Endothelial cell of umbilical vein (primary cell): ENCODE data around the gene EED. TPM values are rescaled to one million over a fixed set of nuclear protein-coding genes. Genes with fewer than 3 reads are reported as not detected.

Experiments used
- BruUV-seq: library from RNA; stranded (reverse); fragments of 400-500 nt; replicated peaks from 2 replicates; lab custom pipeline; 2021; lab: Mats Ljungman, UMichigan
- CTCF ChIA-PET: fragments of 300-600, 350-600 bp; sonication (Branson Sonifier 250); formaldehyde crosslinking; loops from one replicate; lab custom pipeline; 2021; ENCODE audit warnings: antibody characterized with exemption, inconsistent platforms; lab: Charles Lee
- POLR2A ChIA-PET: fragments of 300-600, 350-600 bp; sonication (Branson Sonifier 250); formaldehyde crosslinking; loops from one replicate; lab custom pipeline; 2021; ENCODE audit warnings: antibody characterized with exemption, inconsistent platforms; lab: Charles Lee
- DNase-seq: peaks from one replicate; pipeline ENCODE4 v3.0.0-alpha.2; 2011; ENCODE audit warnings: low read depth, low spot score
- FAIRE-seq: peaks from 2 replicates; lab custom pipeline; 2011; peaks lifted over from hg19 to GRCh38; lab: Jason Lieb, UNC
- H2AFZ ChIP-seq: 2 replicates; pipeline ENCODE4 v1.6.0; 2012; ENCODE audit warnings: low read depth, low read length, control low read depth, inconsistent platforms
- H3K27ac ChIP-seq: 2 replicates; pipeline ENCODE4 v1.5.1; 2011; ENCODE audit warnings: low read depth, mild to moderate bottlenecking, control low read depth, low read length, moderate library complexity; ENCODE audit not compliant: insufficient read depth
- H3K27me3 ChIP-seq, 2 experiments: 2 replicates each; pipeline versions ENCODE4 v1.6.0 to v1.6.1; 2011; ENCODE audit warnings: low read length in 2 of 2, mixed read lengths in 1 of 2; ENCODE audit not compliant: control insufficient read depth in 2 of 2, insufficient read depth in 2 of 2
- H3K36me3 ChIP-seq, 2 experiments: 2 replicates in 1 of 2; 3 replicates in 1 of 2; pipeline ENCODE4 v1.5.1; 2011; ENCODE audit warnings: low read length in 2 of 2, mild to moderate bottlenecking in 1 of 2, moderate library complexity in 1 of 2; ENCODE audit not compliant: control insufficient read depth in 2 of 2, insufficient read depth in 2 of 2; ENCODE audit errors: extremely low read depth in 1 of 2
- H3K4me1 ChIP-seq: 3 replicates; pipeline ENCODE4 v1.5.1; 2011; ENCODE audit warnings: mild to moderate bottlenecking, low read length; ENCODE audit not compliant: control insufficient read depth, insufficient read depth; ENCODE audit errors: extremely low read depth
- H3K4me2 ChIP-seq: 2 replicates; pipeline ENCODE4 v1.6.1; 2011; ENCODE audit warnings: low read length, control low read depth, mixed read lengths; ENCODE audit not compliant: insufficient read depth
- H3K4me3 ChIP-seq, 3 experiments: fragments of 200-600 bp in 1 of 3; sonication (generic), shearing (Covaris generic) in 1 of 3; replicated peaks in 1 of 3; 2 replicates each; pipeline ENCODE4 v1.5.1; 2011 to 2016; ENCODE audit warnings: control low read depth in 3 of 3, low read length in 3 of 3, mild to moderate bottlenecking in 2 of 3, inconsistent platforms in 1 of 3, low read depth in 1 of 3, moderate library complexity in 1 of 3; ENCODE audit not compliant: insufficient read depth in 1 of 3
- H3K79me2 ChIP-seq: 2 replicates; pipeline ENCODE4 v1.6.0; 2012; ENCODE audit warnings: low read length, inconsistent platforms; ENCODE audit not compliant: control insufficient read depth, insufficient read depth
- H3K9ac ChIP-seq: replicated peaks from 2 replicates; pipeline ENCODE3; 2011; ENCODE audit warnings: low read length, control low read depth; ENCODE audit not compliant: insufficient read depth; ENCODE audit errors: extremely low read depth
- H3K9me1 ChIP-seq: replicated peaks from 3 replicates; pipeline ENCODE4 v1.6.0; 2011; ENCODE audit warnings: mild to moderate bottlenecking, low read length; ENCODE audit not compliant: control insufficient read depth, insufficient read depth; ENCODE audit errors: extremely low read depth
- H3K9me3 ChIP-seq: replicated peaks from 2 replicates; pipeline ENCODE4 v1.5.1; 2012; ENCODE audit warnings: low read length, inconsistent platforms; ENCODE audit not compliant: control insufficient read depth, insufficient read depth
- H4K20me1 ChIP-seq: replicated peaks from 2 replicates; pipeline ENCODE3; 2011; ENCODE audit warnings: mild to moderate bottlenecking, low read length; ENCODE audit not compliant: control insufficient read depth, insufficient read depth; ENCODE audit errors: extremely low read depth
- CTCF ChIP-seq, 2 donors: IDR thresholded peaks; 1 replicate in 1 of 2; 2 replicates in 1 of 2; pipeline ENCODE4 v1.5.1; 2011; ENCODE audit warnings: low read length in 2 of 2, mild to moderate bottlenecking in 2 of 2, moderate library complexity in 2 of 2, control low read depth in 1 of 2, inconsistent platforms in 1 of 2, low read depth in 1 of 2; ENCODE audit not compliant: insufficient read depth in 1 of 2; ENCODE audit errors: extremely low read depth in 1 of 2
- FOS ChIP-seq: IDR thresholded peaks from 2 replicates; pipeline ENCODE4 v1.6.1; 2011; ENCODE audit warnings: mild to moderate bottlenecking, low read length, moderate library complexity, borderline replicate concordance; ENCODE audit not compliant: insufficient read depth
- GATA2 ChIP-seq: IDR thresholded peaks from 2 replicates; pipeline ENCODE4 v1.7.0; 2011; ENCODE audit warnings: low read depth, mild to moderate bottlenecking, moderate library complexity, mixed read lengths, low read length; ENCODE audit not compliant: insufficient read length, insufficient read depth
- JUN ChIP-seq: IDR thresholded peaks from 2 replicates; pipeline ENCODE4 v1.6.1; 2011; ENCODE audit warnings: borderline replicate concordance, low read depth; ENCODE audit not compliant: insufficient read length, insufficient read depth
- MYC ChIP-seq: IDR thresholded peaks from one replicate; pipeline ENCODE4 v1.6.1; 2011; ENCODE audit warnings: mild to moderate bottlenecking, low read depth, low read length
- POLR2A ChIP-seq: IDR thresholded peaks from 2 replicates; pipeline ENCODE4 v1.6.1; 2012; ENCODE audit warnings: low read depth, mild to moderate bottlenecking, control low read depth, low read length
- POLR2AphosphoS5 ChIP-seq: IDR thresholded peaks from 2 replicates; pipeline ENCODE4 v1.6.1; 2012; ENCODE audit warnings: low read depth, mild to moderate bottlenecking, control low read depth, low read length, moderate library complexity; ENCODE audit not compliant: insufficient read depth
- dilution Hi-C: fragments of 300-500 bp; cut with MboI; formaldehyde crosslinking; loops from one replicate; pipeline ENCODE4 v1.15.0; 2019; ENCODE audit warnings: low sequenced_read_pairs; ENCODE audit not compliant: extremely low pct_ligation_motif_present
- intact Hi-C: fragments of 100-400 bp; cut with micrococcal nuclease; formaldehyde crosslinking; loops from one replicate; pipeline ENCODE4 v1.10.0; 2022
- polyA plus RNA-seq, 4 experiments: library from polyadenylated mRNA; depleted of rRNA in 3 of 4; stranded (reverse) in 3 of 4; unstranded in 1 of 4; fragments of >200 nt; gene quantifications; 2 replicates each; pipeline versions ENCODE4 v1.2.1 to v1.2.3, GENCODE V29; 2011 to 2012; ENCODE audit warnings: missing spikeins in 1 of 4
- total RNA-seq: library from RNA; stranded (reverse); gene quantifications from 2 replicates; pipeline ENCODE4 v1.2.3, GENCODE V29; 2021
- TF ChIP-seq, protein P1 (sequence below): IDR thresholded peaks from 2 replicates; pipeline ENCODE4 v1.6.1; 2011; ENCODE audit not compliant: insufficient read depth, insufficient read length

Gene EED
- total and polyA plus RNA-seq, 2 donors (not counting 3 experiments of a cell fraction or from before 2014, with no cell fraction given) = 9.4 to 21.8 TPM

DNA sequence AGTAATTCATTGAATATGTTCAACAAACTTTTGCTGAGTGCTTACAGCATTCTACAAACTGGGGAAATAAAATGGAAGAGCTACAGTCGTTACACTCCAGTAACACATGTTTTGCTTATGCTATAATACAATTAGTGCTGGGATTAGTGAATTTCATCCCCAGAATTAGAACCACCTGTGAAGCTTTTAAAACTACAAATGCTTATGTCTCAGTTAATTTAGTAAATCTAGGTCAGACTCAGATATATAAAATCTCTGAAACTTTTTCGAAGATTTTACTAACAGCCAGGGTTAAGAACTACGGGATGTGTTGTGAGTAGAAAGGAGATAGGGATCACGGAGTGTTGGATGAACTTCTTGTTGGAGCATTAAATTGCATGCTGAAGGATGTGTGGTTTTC lies 33.7 kb upstream of the EED start:
- Histone ChIP-seq H3K9me1 (no peaks in the 10 kb centered on the region), H3K9me3 (no peaks in the 10 kb centered on the region), H3K27ac (no peak overlapping the region), H3K27me3 (no peaks in the 10 kb centered on the region), H2AFZ (no peak overlapping the region), H3K4me3 (no peak overlapping the region), H3K79me2 (no peaks in the 10 kb centered on the region), H4K20me1 (no peaks in the 10 kb centered on the region), H3K4me1 (no peaks in the 10 kb centered on the region), H3K4me2 (no peak overlapping the region), H3K9ac (no peak overlapping the region), H3K36me3 (no peaks in the 10 kb centered on the region)
- no TSS peak for BruUV-seq
- dilution Hi-C loops = loop anchor here (25.0 kb wide), 1 partner anchor 174 kb away; no protein-coding TSS in a partner anchor
- no peak for TF ChIP-seq POLR2A
- TF ChIP-seq JUN = no peak
- TF ChIP-seq, protein P1, sequence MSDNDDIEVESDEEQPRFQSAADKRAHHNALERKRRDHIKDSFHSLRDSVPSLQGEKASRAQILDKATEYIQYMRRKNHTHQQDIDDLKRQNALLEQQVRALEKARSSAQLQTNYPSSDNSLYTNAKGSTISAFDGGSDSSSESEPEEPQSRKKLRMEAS = no peak
- no peak for TF ChIP-seq POLR2AphosphoS5
- no peak for TF ChIP-seq MYC
- no peak for TF ChIP-seq FOS
- no peak for TF ChIP-seq GATA2
- no peak for TF ChIP-seq CTCF (IDR thresholded peaks at IDR 0.05; ENCODE audit: extremely low read depth in 1 of 2, insufficient read depth in 1 of 2, low read depth in 1 of 2, low read length in 2 of 2)
- FAIRE-seq (no peak), DNase-seq (no peak)
- ChIA-PET POLR2A (no interaction called here), CTCF (interaction anchor here (0.7 to 2.1 kb wide), 5 partner anchors 15 to 204 kb away, joined by 3 to 18 read pairs (median 4); no protein-coding TSS in a partner anchor)
- intact Hi-C loops = loop anchor here (10.0 kb wide), 1 partner anchor 616 kb away; no protein-coding TSS in a partner anchor
